Putamen (tissue), 1 donor: Measurements from ENCODE around the gene EIF5A2.
"Not testable (repeated sequence)": the region's sequence is repeated elsewhere in the genome, so short reads cannot be mapped to it uniquely, and the experiment has no call there.

ENCODE experiments used
- DNase-seq: peaks from one replicate; pipeline ENCODE4 v3.0.0-alpha.2; 2016; ENCODE audit warnings: low spot score

EIF5A2 gene

DNA sequence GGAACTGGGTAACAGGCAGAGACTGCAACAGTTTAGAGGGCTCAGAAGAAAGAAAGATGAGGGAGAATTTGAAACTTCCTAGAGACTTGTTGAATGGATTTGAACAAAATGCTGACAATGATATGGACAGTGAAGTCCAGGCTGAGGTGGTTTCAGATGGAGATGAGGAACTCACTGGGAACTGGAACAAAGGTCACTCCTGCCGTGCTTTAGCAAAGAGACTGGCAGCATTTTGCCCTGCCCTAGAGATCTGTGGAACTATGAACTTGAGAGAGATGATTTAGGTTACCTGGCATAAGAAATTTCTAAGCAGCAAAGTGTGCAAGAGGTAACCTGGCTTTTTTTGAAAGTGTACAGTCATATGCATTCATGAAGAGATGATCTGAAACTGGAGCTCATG is 11.7 kb downstream of the EIF5A2 start:
- DNase-seq = no peak

DNA sequence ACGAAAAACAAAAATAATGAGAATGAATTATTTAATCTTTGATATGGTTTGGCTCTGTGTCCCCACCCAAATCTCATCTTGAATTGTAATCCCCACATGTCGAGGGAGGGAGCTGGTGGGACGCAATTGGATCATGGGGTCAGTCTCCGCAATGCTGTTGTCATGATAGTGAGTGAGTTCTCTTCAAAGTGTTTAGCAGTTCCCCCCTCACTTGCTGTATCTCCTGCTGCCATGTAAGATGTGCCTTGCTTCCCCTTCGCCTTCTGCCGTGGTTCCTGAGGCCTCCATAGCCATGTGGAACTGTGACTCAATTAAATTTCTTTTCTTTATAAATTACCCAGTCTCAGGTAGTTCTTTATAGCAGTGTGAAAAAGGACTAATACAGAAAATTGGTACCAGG is 12.1 kb downstream of the EIF5A2 start:
- not testable (repeated sequence) for DNase-seq

DNA sequence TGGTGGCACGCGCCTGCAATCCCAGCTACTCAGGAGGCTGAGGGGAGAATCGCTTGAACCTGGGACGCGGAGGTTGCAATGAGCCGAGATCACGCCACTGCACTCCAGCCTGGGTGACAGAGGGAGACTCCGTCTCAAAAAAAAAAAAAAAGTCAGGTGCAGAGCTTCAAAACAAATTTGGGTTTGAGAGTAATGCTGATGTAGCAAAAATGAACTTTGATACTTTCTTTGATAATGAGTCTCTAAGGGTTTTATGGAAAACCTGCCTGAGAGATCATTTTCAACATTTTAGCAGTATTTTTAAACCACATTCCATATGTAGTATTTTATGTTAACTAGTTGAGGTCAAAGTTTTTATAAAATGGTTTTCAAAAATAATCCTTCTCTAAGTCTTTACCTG is 14.5 kb downstream of the EIF5A2 start:
- DNase-seq = no peak

DNA sequence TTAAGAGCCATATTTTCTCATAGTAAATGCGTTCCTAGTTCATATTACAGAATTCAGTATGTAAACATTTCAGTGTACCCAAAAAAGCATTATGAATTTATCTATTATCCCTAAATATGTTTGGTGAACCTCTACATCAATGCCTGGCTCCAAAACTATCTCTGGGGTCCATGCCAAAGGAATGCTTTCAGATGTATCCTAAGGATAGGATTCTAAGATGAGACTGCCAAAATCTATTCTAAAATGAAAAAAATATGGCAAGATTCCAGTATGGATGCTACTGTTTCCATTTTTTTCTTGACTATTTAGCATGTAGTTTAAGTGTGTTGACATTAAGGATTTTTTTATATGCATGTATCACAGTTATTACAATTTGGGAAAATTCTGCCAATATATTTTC is 18.8 kb downstream of the EIF5A2 start:
- no peak for DNase-seq

DNA sequence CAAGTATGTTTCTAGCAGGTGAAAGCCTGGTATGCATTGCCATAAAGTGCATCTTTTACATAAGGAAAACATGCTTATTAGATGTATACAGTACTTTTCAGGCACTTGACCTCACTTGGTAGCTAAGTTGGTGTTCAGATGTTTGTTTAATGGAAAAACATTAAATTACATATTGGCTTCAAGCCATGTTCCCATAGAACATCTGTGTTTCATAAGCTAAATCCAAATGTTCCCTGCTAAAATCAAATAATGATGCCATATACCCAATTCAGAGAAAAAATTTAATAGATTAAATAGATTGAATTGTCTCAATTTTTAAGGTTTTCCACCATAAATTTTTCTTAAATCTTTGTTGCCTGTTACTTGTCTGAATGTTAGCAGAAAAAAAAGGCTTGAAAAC is 19.3 kb downstream of the EIF5A2 start:
- DNase-seq = no peak

DNA sequence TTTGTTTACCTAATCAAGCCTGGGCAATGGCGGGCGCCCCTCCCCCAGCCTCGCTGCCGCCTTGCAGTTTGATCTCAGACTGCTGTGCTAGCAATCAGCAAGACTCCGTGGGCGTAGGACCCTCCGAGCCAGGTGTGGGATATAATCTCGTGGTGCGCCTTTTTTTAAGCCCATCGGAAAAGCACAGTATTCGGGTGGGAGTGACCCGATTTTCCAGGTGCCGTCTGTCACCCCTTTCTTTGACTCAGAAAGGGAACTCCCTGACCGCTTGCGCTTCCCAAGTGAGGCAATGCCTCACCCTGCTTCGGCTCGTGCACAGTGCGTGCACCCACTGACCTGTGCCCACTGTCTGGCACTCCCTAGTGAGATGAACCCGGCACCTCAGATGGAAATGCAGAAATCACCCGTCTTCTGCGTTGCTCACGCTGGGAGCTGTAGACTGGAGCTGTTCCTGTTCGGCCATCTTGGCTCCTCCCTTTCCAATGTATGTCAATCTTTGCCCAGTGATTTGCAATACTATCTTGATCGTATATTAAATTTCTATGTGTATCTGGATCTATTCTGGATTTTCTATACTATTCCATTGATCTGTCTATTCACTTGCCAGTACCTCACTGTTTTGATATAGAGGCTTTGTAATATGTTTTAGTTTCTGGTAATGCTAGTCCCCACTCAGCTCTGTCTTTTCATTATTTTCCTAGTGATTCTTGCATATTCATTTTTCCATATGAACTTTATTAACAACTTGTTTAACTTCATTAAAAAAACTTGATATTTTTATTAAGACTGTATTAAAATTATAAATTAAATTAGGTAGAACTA is 24.1 kb downstream of the EIF5A2 start:
- not testable (repeated sequence) for DNase-seq

DNA sequence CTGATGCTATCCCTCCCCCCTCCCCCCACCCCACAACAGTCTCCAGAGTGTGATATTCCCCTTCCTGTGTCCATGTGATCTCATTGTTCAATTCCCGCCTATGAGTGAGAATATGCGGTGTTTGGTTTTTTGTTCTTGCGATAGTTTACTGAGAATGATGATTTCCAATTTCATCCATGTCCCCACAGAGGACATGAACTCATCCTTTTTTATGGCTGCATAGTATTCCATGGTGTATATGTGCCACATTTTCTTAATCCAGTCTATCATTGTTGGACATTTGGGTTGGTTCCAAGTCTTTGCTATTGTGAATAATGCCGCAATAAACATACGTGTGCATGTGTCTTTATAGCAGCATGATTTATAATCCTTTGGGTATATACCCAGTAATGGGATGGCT is 29.7 kb downstream of the EIF5A2 start:
- not testable (repeated sequence) for DNase-seq

DNA sequence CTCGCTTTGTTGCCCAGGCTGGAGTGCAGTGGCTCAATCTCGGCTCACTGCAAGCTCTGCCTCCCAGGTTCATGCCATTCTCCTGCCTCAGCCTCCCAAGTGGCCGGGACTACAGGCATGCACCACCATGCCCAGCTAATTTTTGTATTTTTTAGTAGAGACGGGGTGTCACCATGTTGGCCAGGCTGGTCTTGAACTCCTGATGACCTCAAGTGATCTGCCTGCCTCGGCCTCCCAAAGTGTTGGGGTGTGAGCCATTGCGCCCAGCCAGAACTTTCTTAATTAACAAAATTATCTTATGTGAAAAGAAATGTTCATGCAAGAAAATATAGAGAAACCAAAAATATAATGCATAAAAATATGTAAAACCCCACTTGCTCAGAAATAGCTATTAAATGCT is 31.1 kb downstream of the EIF5A2 start:
- not testable (repeated sequence) for DNase-seq

DNA sequence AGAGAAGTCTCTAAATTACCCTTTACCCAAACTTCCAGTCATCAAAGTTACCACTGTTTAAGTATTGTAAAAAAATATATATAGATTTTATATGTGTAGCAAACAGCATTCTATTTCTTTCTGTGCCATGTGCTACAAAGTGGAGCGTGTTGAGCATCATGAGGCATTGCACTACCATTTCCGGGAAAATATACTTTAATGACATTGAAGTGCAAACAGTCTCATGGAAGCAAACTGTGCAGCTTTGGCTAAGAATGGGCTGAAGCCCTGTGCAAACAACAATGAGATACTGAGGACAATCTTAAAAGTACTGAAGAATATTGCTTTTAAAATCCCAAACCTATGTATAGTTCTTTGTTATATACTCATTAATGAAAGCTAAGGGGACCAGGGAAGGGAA is 31.9 kb downstream of the EIF5A2 start:
- DNase-seq = no peak

DNA sequence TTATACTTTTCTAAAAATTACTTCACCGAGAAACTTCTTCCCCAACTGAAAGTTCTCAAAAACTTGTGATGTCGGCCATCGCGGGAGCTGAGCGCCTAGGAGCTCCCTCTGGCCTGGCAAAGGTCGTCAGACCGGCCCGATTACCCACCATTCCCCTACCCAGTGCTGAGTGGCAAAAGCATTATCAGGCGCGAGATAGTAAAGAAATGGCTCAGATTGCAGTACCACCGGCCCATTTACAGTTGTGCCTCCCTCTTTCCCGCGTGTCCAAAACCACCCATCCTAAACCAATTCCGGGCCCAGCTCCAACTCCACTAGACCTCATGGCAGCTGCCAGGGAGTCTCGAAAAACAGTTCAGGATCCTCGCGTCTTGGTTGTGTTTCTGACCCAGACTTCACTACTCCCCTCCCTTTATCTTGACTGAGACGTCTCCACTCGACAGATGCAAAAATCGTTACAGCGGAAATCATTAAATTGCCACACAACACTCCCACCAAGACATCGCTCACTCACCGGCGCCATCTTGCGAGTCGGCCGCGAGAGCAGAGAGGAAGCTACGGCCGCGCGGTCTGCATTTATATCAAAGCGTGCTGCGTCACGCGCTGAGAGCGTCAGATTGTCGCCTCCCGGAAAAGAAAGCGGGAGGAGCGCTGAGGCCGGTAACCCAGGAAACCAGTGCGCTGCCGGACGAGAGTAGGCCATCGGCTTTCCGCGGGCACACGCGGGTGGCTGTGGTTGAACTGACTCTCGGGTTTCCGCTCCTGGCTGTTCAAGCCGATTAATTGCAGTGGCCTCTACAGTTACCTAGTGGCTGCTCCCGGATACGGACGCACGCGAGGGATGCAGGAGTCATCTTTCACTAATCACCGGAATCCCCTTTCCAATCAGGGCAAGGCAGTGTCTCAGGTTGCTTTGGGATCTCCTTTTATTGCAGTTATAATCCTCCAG is 38.5 kb downstream of the EIF5A2 start, which contains the start of gene RPL22L1:
TSS of gene RPL22L1 (minus strand) at position 551 of the 949 bp plus-strand sequence. CDS start at position 523, 28 bp downstream.
- peak; percentile 95 for DNase-seq

DNA sequence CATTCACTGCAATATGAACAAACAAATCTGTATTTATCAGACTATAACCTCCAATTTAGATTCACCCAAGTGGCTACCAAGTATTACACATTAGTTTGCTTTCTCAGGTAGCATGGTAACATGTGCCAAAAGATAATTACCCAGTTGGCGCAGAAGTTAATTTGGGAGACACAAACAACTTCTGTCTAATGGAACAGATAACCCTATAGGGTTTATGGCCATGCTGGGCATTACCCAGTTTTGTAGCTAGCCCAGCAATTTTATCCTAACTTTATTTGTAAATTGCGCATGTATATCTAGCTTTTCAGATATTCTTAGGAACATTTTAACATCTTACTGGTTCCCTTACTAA is 39.2 kb downstream of the EIF5A2 start:
- DNase-seq = no peak

DNA sequence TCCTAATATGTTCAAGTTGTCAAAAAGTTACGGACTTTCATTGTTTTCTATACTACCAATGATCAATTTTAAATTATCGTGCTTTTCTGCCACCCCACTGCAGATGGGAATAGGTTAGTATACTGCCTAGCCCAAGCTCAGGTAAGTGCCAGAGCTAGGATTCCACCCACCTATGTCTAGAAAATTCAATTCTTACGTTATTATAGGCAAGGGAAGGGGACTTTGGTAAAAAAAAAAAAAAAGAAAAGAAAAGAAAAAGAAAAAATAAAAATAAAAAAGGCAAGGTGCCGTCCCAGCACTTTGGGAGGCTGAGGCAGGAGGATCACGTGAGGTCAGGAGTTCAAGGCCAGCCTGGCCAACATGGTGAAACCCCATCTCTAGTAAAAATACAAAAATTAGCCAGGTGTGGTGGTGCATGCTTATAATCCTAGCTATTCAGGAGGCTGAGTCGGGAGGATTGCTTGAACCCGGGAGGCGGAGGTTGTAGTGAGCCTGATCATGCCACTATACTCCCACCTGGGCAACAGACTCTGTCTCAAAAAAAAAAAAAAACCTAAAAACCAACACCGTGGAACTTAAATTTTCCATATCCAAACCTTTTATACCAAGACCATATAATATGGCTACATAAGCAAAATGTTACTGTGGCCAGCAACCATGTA is 39.7 kb downstream of the EIF5A2 start:
- no peak for DNase-seq

DNA sequence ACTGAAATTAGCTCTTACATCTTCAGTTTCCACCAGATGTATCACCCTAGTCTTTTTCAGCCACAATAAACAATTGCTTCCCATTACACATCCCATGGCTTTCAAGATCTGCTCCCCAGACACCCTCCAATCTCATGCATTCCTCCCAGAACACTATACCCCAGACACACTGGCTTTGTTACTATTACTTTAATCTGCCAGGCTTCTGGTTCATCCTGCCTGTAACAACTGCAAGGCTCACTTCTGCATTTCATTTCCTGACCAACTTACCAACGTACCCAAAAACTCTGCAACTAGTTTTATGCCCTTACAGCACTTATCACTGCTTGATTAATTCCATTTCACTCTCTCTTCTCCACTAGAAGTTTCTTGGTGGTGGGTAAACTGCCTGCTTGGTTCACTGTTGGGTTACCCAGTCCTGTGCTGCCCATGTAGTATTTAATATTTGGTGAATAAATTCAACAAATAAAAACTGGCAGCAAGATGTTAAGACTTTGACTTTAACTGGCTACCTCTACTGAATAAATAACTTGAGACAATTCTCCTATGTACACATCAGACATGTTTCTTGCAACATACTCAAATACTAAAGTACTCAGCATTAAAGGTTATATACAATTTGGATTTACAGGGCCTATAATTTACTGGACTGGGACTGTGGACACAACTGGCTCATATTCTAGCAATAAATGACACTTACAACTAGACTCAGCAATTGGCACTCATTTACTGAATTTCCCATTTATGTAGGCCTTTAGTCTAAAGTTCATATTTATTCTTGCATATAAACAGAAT is 41.1 kb downstream of the EIF5A2 start:
- DNase-seq = no peak

DNA sequence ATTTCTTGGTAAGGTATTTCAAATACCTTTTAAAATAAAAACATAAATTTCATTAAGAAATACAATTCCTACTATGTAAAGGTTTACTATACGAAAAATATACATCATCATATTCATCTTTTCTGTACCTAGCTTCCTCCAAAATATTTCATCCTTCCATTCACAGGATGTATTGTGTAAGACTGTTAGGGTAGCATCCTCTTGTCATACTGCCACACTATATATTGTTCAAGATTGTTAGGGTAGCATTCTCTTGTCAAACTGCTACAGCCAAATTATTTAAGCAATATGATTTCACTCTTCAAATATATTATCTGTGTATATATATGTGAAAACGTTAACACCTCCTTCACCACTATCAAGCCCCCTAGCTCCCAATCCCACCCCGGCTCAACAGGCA is 41.9 kb downstream of the EIF5A2 start:
- no peak for DNase-seq

DNA sequence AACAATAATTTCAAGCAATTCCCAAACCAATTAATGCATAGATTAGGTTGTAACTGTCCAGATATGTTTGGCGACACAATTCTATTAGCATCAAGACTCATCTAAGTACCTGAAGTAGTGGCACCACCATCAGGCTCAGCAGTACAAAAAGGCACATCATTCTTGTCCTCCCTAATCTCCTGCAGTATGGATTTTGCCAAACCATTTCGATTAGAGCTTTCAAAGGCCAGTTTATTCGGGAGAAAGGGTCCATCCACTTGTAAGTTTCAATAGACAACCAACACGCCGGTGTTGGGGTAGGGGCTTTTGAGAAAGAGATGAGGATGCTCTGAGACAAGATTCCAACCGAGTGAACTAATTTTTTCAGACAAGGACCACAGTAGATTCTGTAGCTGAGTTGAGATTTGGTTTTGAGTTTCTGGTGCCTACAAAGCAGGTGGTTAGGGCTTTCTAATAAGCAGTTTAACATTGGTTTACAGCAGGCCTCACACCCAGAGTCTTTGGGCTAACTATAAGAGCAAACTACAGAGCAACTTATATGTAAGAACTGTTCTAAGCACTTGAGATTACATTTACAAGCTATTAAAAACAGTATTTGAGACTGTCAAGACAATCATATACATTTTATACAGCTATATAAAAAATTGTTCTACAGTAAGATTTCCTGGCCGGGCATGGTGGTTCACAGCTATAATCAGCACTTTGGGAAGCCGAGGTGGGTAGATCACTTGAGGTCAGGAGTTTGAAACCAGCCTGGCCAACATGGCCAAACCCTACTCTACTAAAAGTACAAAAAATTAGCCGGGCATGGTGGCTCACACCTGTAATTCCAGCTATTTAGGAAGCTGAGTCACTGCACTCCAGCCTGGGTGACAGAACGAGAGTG is 43.0 kb downstream of the EIF5A2 start:
- DNase-seq = no peak

DNA sequence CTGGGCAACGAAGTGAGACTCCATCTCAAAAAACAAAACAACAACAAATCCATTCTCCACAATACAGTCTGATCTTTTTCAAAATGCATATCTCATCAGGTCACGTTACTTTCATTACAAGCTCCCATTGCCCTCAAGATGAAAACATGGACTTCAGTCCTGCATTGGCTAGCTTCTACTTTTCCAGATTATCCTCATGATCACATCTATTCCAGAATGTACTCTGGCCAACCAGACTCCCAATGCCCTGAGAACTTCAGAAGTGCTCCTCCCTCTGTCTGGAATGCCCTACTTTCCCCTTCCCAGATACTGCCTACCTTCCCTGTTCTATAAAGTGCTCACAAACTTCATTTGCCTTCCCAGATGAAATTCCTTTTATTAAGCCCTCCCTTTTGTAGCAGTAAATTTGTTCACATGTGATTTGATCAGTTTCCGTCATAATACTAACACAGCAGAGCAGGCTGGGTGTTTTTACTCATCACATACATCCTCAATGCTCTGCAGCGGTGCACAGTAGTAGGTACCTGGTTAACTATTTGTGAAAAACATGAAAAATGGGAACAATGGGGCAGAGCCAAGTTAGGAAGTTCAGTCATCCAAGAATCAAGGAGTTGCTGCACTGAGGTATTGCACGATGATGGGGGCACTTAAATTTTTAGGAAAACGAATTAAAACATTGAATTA is 43.8 kb downstream of the EIF5A2 start:
- no peak for DNase-seq

DNA sequence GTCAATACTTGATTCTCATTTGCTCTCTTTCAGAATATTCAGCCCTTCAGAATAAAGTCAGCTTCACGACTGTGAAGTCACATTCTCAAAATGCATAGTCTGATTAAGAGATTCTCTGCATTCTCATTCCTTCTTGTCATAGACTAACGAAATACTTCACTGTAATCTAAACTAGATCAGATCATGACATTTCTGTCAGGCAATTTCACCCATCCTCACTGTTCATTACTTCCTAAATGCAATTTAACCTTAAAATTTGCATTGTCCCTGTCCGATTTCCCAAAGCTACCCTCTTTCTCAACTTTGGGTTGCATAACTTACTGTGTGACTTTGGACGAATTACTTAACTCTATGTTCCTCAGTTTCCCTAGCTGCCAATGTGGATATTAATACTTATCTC is 44.6 kb downstream of the EIF5A2 start:
- no peak for DNase-seq

DNA sequence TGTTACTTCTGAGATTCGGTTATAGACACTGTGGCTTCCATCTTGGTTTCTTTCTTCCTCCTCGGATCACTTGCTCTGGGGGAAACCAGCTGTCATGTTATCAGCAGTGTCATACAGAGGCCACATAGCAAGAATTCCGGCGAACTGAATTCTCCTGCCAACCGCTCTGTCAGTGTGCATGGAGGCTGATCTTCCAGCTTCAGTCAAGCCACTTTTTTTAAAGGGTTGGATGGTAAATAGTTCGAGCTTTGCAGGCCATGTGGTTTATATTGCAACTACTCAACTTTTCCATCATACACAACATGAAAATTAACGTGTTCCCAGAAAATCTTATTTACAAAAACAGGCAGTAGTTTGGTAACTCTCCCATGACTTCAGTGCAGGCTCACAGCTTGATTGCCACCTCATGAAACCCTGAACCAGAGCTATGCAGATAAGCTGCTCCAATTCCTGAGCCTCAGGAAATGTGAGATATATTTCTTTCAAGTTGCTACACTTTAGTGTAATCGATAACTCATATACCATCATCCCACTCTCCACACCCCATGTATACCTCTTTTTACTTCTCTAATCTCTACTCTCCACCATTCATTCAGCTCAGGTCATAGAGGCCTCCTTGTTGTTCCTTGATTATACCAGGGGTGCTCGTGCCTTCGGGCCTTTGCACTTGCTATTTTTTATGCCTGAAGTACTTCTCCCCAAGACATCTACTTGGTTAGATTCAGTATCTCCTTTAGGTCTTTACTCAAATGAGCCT is 45.6 kb downstream of the EIF5A2 start:
- DNase-seq = no peak

DNA sequence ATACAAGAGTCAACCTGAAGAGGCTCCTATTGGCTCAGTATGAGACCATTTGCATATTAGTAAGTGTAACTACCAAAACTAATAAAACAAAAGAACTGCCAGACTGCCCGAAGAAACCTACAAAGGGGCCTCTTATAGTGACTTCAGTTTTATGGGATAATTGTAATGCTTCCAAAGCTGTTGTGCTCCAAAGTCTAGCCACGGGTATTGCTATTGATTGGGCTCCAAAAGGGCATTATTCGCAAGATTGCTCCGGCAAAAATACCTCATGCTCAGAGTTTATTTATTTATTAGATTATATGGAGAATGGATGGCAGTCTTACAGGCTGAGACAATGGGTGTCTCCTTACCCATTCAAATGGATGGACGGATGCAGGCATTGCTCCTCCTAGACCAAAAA is 49.8 kb downstream of the EIF5A2 start:
- DNase-seq = no peak
